Heart right ventricle (tissue), 16 donors: ENCODE results near the gene ZNF454. TPM values are rescaled to one million over a fixed set of nuclear protein-coding genes. Genes with fewer than 3 reads are reported as not detected.

ENCODE experiments used
- ATAC-seq, 8 donors: fragments of 200-7000 bp; cut with Tn5 transposase; one replicate each; pipeline ENCODE4 v1.9.1; 2020; ENCODE audit warnings: mild to moderate bottlenecking in 8 of 8, moderate library complexity in 8 of 8, moderate number of reproducible peaks in 1 of 8
- DNase-seq, 2 donors: peaks; one replicate each; pipeline ENCODE4 v3.0.0-alpha.2; 2020
- H3K27ac ChIP-seq, 10 donors: fragments of 200-600 bp; sonication (generic) in 2 of 10; one replicate each; pipeline versions ENCODE4 v1.5.0 to v1.8.0; 2020 to 2022; ENCODE audit warnings: mild to moderate bottlenecking in 3 of 10
- H3K27me3 ChIP-seq, 7 donors: fragments of 200-600 bp; one replicate each; pipeline ENCODE4 v1.8.0; 2021 to 2022; ENCODE audit warnings: mild to moderate bottlenecking in 2 of 7
- H3K36me3 ChIP-seq, 9 donors: fragments of 200-600 bp; sonication (generic) in 1 of 9; one replicate each; pipeline versions ENCODE4 v1.5.0 to v1.8.0; 2020 to 2022; ENCODE audit warnings: mild to moderate bottlenecking in 2 of 9
- H3K4me1 ChIP-seq, 9 donors: fragments of 200-600 bp; sonication (generic) in 1 of 9; one replicate each; pipeline versions ENCODE4 v1.5.0 to v1.8.0; 2020 to 2022; ENCODE audit warnings: mild to moderate bottlenecking in 4 of 9
- H3K4me3 ChIP-seq, 10 donors: fragments of 200-600 bp; sonication (generic) in 2 of 10; one replicate each; pipeline versions ENCODE4 v1.5.0 to v1.8.0; 2020 to 2022; ENCODE audit warnings: mild to moderate bottlenecking in 7 of 10, moderate library complexity in 2 of 10
- H3K9me3 ChIP-seq, 11 donors: fragments of 200-600 bp in 10 of 11; sonication (generic) in 2 of 11; one replicate each; pipeline versions ENCODE4 v1.5.0 to v1.8.0; 2013 to 2022; ENCODE audit warnings: mild to moderate bottlenecking in 2 of 11, control low read depth in 1 of 11, moderate library complexity in 1 of 11
- WGBS, 2 donors: extraction: QIAGEN DNeasy Blood & Tissue Kit; methylation state at CpG; one replicate each; pipeline ENCODE4 v1.1.7; 2013; ENCODE audit warnings: inconsistent platforms in 1 of 2; 5-methylcytosine and 5-hydroxymethylcytosine counted together
- intact Hi-C, 10 donors: fragments of 100-400 bp; cut with DNase I; formaldehyde crosslinking; loops; one replicate each; pipeline versions ENCODE4 v1.11.1 to v1.14.2; 2022
- long read RNA-seq, 3 donors: library from polyadenylated mRNA; unstranded; transcript quantifications; one replicate each; pipeline ENCODE4 v2.0.0, GENCODE V29; 2020 to 2021
- polyA plus RNA-seq, 2 donors: library from polyadenylated mRNA; stranded (reverse); fragments of 200-250 nt; gene quantifications; one replicate each; pipeline ENCODE4 v1.2.3, GENCODE V29; 2013
- total RNA-seq, 10 donors: library from RNA; stranded (reverse); fragmentation: NEBNext Ultra II Directional in 3 of 10; extraction: Animal tissue kit (Norgen Biotek cat#: 25700) in 3 of 10; gene quantifications; one replicate each; pipeline versions ENCODE4 v1.2.1 to v1.2.4, GENCODE V29; 2021 to 2023
- TF ChIP-seq, protein P1 (sequence below), 9 donors: fragments of 200-600 bp; sonication (generic) in 2 of 9; IDR thresholded peaks; one replicate each; pipeline versions ENCODE4 v1.5.0 to v1.8.0; 2021 to 2022; ENCODE audit warnings: antibody characterized with exemption in 9 of 9, mild to moderate bottlenecking in 5 of 9, moderate library complexity in 1 of 9
- donor health status: Arrhythmogenic right ventricular cardiomyopathy.
- donor health status: ischemic (EF 13 %, LVEDD 7.1; RV severe dilation, severe dysfunction).
- donor health status: healthy with polysubstance abuse.
- donor health status: DM: no; HTN: yes; CAD: no.
- donor health status: DM: no; HTN: no; CAD: no.
- donor health status: ischemic (EF 25% LVEDD 6.9; RV normal size, moderate dysfunction).
- donor health status: ischemic (EF 25% LVEDD 5.7; RV mildly dilated, moderate dysfunction).
- donor health status: healthy.
- donor health status: DM: yes; HTN: yes; CAD: no.
- donor health status: Ischemic cardiomyopathy.
- donor health status: ischemic (EF 35%, LVEDD 5.7; RV mildly dilated, moderate dysfunction).
- donor health status: nonischemic (EF 11% LVEDD 7.7; RV severe dilation, severe dysfunction).
- donor health status: DM: yes; HTN: yes; CAD: no.
- donor health status: PGD.
- donor health status: ischemic (EF 29% LVEDD 5.4; RV normal size, mild dysfunction).
- donor health status: nonischemic (EF 23%, LVEDD 6.1; RV moderate dilation, normal function).

Gene ZNF454
- 1 to 10 TPM; 1.4 to 2.7 (median 1.7) TPM for total RNA-seq
- polyA plus RNA-seq, result 1 to 10 TPM in 1 of 2 donors, under 1 TPM in 1; 0.84 to 1.6 TPM
- long read RNA-seq, donor 1, partial matches to known transcripts, result 0 of 4 reads
- long read RNA-seq, donor 1, other reads (novel, unspliced or antisense), result 2 of 4 reads
- long read RNA-seq, donor 2, partial matches to known transcripts, result 0 of 4 reads
- long read RNA-seq, donor 2, other reads (novel, unspliced or antisense), result 1 of 4 reads
- long read RNA-seq, donor 3, partial matches to known transcripts, result 0 of 5 reads
- long read RNA-seq, donor 3, other reads (novel, unspliced or antisense), result 3 of 5 reads

DNA sequence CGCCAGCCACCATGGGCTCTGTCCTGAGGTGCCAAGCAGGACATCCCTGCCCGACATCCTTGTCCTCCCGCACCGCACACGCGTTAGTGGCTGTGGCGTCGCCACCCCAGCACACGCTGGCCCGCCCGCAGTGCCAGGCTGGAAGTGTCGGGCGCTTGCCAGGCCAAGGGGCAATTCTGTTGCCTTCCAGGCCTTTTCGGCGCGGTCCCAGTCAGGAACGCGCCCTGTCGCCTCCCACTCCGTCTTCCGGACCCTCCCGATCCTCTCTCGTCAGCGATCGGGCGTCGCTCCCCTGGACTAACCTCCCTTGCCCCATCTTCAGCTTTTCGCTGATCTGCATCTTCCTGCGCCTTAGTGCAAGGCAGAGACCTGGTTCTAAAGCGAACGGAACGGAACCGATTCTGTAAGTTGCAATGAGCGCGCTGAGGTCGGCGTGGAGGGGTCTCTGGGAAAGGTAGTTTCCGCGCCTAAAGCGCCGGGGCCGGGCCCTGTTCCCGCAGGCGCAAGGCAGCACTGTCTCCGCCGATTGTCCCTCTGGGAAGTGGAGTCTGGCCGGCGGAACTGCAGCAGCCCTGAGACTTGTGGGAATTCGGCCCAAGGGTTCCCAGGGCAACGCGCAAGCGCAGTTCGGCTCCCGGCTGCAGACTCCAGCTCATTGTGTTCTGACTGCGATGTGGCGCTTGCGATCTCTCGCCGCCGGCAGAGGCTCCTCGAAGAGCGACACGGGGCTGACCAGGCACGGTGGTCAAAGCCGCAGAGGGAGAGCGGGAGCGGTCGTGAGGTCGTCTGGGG, at the start of gene ZNF454:
Gene ZNF454, plus strand, starts transcription at position 630 of the 792 bp plus-strand sequence. CDS start 1,594 bp downstream, outside the sequence.
- H3K36me3 ChIP-seq, result peaks cover 0 to 39% (median 1%) of the 10 kb centered on the region in 9 donors
- TF ChIP-seq, protein P1, sequence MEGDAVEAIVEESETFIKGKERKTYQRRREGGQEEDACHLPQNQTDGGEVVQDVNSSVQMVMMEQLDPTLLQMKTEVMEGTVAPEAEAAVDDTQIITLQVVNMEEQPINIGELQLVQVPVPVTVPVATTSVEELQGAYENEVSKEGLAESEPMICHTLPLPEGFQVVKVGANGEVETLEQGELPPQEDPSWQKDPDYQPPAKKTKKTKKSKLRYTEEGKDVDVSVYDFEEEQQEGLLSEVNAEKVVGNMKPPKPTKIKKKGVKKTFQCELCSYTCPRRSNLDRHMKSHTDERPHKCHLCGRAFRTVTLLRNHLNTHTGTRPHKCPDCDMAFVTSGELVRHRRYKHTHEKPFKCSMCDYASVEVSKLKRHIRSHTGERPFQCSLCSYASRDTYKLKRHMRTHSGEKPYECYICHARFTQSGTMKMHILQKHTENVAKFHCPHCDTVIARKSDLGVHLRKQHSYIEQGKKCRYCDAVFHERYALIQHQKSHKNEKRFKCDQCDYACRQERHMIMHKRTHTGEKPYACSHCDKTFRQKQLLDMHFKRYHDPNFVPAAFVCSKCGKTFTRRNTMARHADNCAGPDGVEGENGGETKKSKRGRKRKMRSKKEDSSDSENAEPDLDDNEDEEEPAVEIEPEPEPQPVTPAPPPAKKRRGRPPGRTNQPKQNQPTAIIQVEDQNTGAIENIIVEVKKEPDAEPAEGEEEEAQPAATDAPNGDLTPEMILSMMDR (IDR thresholded peaks at IDR 0.05), result peak in 1 of 9 donors; percentile 8
- intact Hi-C loops, result loop anchor here in 5 of 10 donors (1.0 to 10.0 kb wide), 7 partner anchors 46 to 208 kb away; partner anchors contain the start of genes ZNF879 (in 5 of the 5), ZFP2 (in 2 of the 5) and ZNF354A (in 1 of the 5)
- ATAC-seq (peak; percentile 98 to 99 (median 99)), DNase-seq (peak; percentile 94 to 95)
- peaks cover 0 to 19% (median 0%) of the 10 kb centered on the region in 7 donors for H3K27me3 ChIP-seq
- H3K4me3 ChIP-seq, result peak within 1 kb of the TSS; percentile 54 to 89 (median 76)
- H3K27ac ChIP-seq, result peak within 1 kb of the TSS in 9 of 10 donors; percentile 75 to 86 (median 83)
- 1% methylated on average over 69 of the region's 69 CpGs for WGBS, 2 donors
- peaks cover 0 to 92% (median 42%) of the 10 kb centered on the region in 11 donors for H3K9me3 ChIP-seq
- peaks cover 0 to 19% (median 11%) of the 10 kb centered on the region in 9 donors for H3K4me1 ChIP-seq

DNA sequence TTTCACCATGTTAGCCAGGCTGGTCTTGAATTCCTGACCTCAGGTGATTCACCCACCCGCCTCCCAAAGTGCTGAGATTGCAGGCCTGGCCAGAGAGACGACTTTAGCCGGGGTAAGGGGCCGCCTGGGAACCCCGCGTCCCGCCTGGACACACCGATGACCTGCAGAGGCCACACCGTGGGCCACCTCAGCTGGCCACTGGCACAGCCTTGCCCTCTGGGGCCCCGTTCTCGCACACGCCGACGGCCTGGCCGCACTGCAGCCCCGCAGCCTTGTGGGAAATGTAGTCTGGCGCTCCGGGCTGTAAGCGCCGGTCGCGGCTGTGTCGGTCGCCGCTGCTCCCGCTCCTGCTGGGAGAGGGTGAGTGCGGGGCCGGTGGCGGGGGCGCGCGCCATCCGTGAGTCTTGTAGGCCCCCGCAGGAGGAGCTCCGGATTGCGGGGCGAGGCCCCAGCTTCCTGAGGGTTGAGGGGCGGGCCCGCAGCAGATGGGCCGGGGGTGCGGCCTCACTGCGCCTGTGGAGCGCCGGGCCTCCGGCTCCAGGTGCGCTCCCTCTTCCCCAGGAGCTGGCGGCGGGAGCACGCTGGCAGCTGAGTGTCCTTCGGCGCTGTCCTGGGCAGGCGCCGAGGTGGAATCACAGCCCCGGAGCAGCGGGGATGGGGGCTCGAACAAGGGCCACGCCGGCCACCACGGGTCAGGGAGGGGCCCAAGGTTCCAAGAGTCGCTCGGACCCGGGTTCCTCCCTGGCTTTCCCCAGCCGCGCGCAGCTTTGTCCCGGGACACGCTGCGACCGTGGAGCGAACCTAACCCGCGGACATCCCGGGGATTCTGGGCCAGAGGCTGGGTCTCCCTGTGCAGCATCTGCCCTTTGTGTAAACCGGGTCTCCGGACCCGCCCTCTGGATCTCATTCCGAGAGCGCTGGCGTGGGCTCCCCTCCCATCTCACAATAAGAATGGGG, 45.1 kb upstream of the ZNF454 start, which contains the start of gene ZFP2:
Gene ZFP2, plus strand, starts transcription at position 299 of the 957 bp plus-strand sequence. CDS start 35,401 bp downstream, outside the sequence.
- H3K4me1 ChIP-seq, result peaks cover 0 to 16% (median 6%) of the 10 kb centered on the region in 9 donors
- 1 to 2% methylated on average over 75 to 79 of the region's 79 CpGs for WGBS, 2 donors
- peak within 1 kb of the TSS; percentile 69 to 98 (median 88) for H3K4me3 ChIP-seq
- peaks cover 0 to 13% (median 0%) of the 10 kb centered on the region in 7 donors for H3K27me3 ChIP-seq
- peaks cover 0 to 46% (median 0%) of the 10 kb centered on the region in 11 donors for H3K9me3 ChIP-seq
- ATAC-seq, result peak; percentile 94 to 99 (median 98)
- no peaks in the 10 kb centered on the region for H3K36me3 ChIP-seq
- peak; percentile 57 to 73 for DNase-seq
- intact Hi-C loops, result loop anchor here in 4 of 10 donors (2.0 to 10.0 kb wide), 4 partner anchors 41 to 127 kb away; partner anchors contain the start of genes ZNF454 (in 2 of the 4) and ZNF879 (in 1 of the 4)
- peak within 1 kb of the TSS in 9 of 10 donors; percentile 56 to 80 (median 77) for H3K27ac ChIP-seq
- TF ChIP-seq, protein P1 (IDR thresholded peaks at IDR 0.05), result peak in 1 of 9 donors; percentile 11

DNA sequence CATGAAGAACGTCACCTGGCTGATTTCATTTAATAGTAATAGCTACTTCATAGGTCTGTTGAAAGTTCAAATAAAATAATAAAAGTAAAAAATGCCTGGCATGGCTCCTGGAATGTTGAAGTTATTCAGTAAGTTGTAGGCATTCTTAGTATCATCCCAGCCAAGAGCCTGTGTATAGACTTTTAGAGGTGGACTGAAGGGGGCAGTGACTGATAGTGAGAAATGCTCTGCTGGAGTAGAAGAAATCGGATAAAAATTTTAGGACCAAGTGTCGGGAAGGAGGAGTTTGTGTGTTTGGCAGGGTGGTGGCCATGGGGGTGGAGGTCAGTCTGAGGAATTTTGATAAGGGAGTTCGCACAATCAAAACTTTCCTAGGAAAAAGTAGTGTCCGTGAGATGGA, 41.7 kb upstream of the ZNF454 start:
- no peak overlapping the region for H3K4me3 ChIP-seq
- intact Hi-C loops, result loop anchor here in 2 of 10 donors (5.0 to 10.0 kb wide), 2 partner anchors 38 to 46 kb away; partner anchors contain the start of gene ZNF454 (in 1 of the 2)
- peaks cover 0 to 9% (median 0%) of the 10 kb centered on the region in 9 donors for H3K36me3 ChIP-seq
- H3K27me3 ChIP-seq, result peaks cover 0 to 13% (median 0%) of the 10 kb centered on the region in 7 donors
- TF ChIP-seq, protein P1 (IDR thresholded peaks at IDR 0.05), result no peak
- peaks cover 0 to 16% (median 6%) of the 10 kb centered on the region in 9 donors for H3K4me1 ChIP-seq
- H3K27ac ChIP-seq, result no peak overlapping the region
- 83 to 86% methylated on average over 5 of the region's 5 CpGs for WGBS, 2 donors
- no peak for ATAC-seq
- peaks cover 0 to 51% (median 5%) of the 10 kb centered on the region in 11 donors for H3K9me3 ChIP-seq
- DNase-seq, result no peak
